Right lobe of liver (tissue), 4 donors: ENCODE results near the gene NRXN3.

Source experiments
- POLR2A ChIP-seq: fragments of 450-650 bp; IDR thresholded peaks from one replicate; pipeline ENCODE4 v1.6.1; 2017; ENCODE audit warnings: antibody characterized with exemption, mild to moderate bottlenecking
- TF ChIP-seq, protein P1 (sequence below), 4 donors: fragments of 200-600 bp in 3 of 4; fragments of 450-650 bp in 1 of 4; IDR thresholded peaks; one replicate each; pipeline versions ENCODE4 v1.5.1 to v1.8.0; 2016 to 2022; ENCODE audit warnings: antibody characterized with exemption in 4 of 4, mild to moderate bottlenecking in 2 of 4
- donor health status: DM: no; HTN: no; CAD: no.
- donor health status: DM: no; HTN: no; CAD: no.
- donor health status: DM: no; HTN: yes; CAD: no.

- TF ChIP-seq POLR2A: no peak
- TF ChIP-seq, protein P1, sequence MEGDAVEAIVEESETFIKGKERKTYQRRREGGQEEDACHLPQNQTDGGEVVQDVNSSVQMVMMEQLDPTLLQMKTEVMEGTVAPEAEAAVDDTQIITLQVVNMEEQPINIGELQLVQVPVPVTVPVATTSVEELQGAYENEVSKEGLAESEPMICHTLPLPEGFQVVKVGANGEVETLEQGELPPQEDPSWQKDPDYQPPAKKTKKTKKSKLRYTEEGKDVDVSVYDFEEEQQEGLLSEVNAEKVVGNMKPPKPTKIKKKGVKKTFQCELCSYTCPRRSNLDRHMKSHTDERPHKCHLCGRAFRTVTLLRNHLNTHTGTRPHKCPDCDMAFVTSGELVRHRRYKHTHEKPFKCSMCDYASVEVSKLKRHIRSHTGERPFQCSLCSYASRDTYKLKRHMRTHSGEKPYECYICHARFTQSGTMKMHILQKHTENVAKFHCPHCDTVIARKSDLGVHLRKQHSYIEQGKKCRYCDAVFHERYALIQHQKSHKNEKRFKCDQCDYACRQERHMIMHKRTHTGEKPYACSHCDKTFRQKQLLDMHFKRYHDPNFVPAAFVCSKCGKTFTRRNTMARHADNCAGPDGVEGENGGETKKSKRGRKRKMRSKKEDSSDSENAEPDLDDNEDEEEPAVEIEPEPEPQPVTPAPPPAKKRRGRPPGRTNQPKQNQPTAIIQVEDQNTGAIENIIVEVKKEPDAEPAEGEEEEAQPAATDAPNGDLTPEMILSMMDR (IDR thresholded peaks at IDR 0.05): no peak
Observed at GRCh38 chr14:79855789-79856188, 1685.6 kb downstream of the NRXN3 start.
